Panc1 (cell line): ENCODE results near the gene ADCY1.

Experiments used
- CTCF ChIP-seq: fragments of 450-650 bp; IDR thresholded peaks from 2 replicates; pipeline ENCODE4 v1.5.1; 2017; ENCODE audit warnings: mild to moderate bottlenecking
- TCF7L2 ChIP-seq: IDR thresholded peaks from 2 replicates; pipeline ENCODE4 v1.6.1; 2011; ENCODE audit warnings: mild to moderate bottlenecking, low read depth, low read length, inconsistent platforms

DNA sequence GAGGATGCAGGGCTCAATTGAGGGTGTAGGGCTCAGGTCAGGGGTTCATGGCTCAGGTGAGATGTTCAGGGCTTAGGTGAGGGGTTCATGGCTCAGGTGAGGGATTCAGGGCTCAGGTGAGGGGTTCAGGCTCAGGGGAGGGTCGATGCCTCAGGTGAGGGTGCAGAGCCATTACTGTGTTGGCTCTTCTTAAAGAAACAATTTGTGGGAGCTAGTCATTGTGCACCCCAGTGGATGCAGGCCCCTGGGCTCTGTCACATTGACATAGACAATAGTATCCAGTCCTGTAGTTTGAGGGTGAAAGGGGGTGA lies 86.7 kb downstream of the ADCY1 start:
- TF ChIP-seq CTCF: no peak
- TF ChIP-seq TCF7L2: no peak
